Stimulated activated naive CD4-positive, alpha-beta T cell treated with Interleukin-2 at 50 U/mL for 16 hours (primary cell): ENCODE measurements around the gene SCAF1.

ENCODE experiments used
- DNase-seq: peaks from one replicate; lab custom pipeline; 2025; lab: John Stamatoyannopoulos, UW

The SCAF1 gene

GRCh38 chr19:49641688-49642491, at the start of gene SCAF1:
SCAF1 (plus strand) TSS chr19:49642209; CDS start chr19:49645027, 2,818 bp downstream.
- peak; percentile 99 for DNase-seq

GRCh38 chr19:49592486-49593232, 49.4 kb upstream of the SCAF1 start:
- DNase-seq = no peak

GRCh38 chr19:49593233-49594113, 48.5 kb upstream of the SCAF1 start:
- DNase-seq = peak; percentile 94

GRCh38 chr19:49594157-49594992, 47.6 kb upstream of the SCAF1 start:
- DNase-seq = no peak

GRCh38 chr19:49594993-49595818, 46.8 kb upstream of the SCAF1 start:
- DNase-seq = no peak

- DNase-seq = no peak
Measured at GRCh38 chr19:49595819-49596404, 46.1 kb upstream of the SCAF1 start.

- no peak for DNase-seq
Measured at GRCh38 chr19:49596407-49596806, 45.6 kb upstream of the SCAF1 start.

GRCh38 chr19:49596954-49597702, 44.9 kb upstream of the SCAF1 start:
- no peak for DNase-seq

GRCh38 chr19:49597703-49597974, 44.4 kb upstream of the SCAF1 start:
- no peak for DNase-seq

GRCh38 chr19:49599378-49600295, 42.4 kb upstream of the SCAF1 start:
- DNase-seq = no peak

- DNase-seq = no peak
Measured at GRCh38 chr19:49601482-49602038, 40.4 kb upstream of the SCAF1 start.

GRCh38 chr19:49602806-49603205, 39.2 kb upstream of the SCAF1 start:
- no peak for DNase-seq

- no peak for DNase-seq
Measured at GRCh38 chr19:49605605-49606004, 36.4 kb upstream of the SCAF1 start.

GRCh38 chr19:49609499-49610092, 32.4 kb upstream of the SCAF1 start:
- DNase-seq = no peak

GRCh38 chr19:49613374-49613773, 28.6 kb upstream of the SCAF1 start:
- DNase-seq = no peak

GRCh38 chr19:49614096-49614833, 27.7 kb upstream of the SCAF1 start:
- no peak for DNase-seq

GRCh38 chr19:49615861-49616260, 26.1 kb upstream of the SCAF1 start:
- DNase-seq = no peak
